IMR-90 (cell line): ENCODE data around the gene RC3H1. TPM values are rescaled to one million over a fixed set of nuclear protein-coding genes. Genes with fewer than 3 reads are reported as not detected.

ENCODE experiments used
- ATAC-seq: fragments of 200-7000 bp; cut with Tn5 transposase; 2 replicates; pipeline ENCODE4 v1.9.1; 2020; ENCODE audit warnings: low read depth, mild to moderate bottlenecking, moderate library complexity
- BruUV-seq: library from RNA; stranded (reverse); fragments of 400-500 nt; replicated peaks from 2 replicates; lab custom pipeline; 2021; lab: Mats Ljungman, UMichigan
- CTCF ChIA-PET: fragments of 300-600 bp; formaldehyde crosslinking; extraction: SDS; loops from one replicate; lab custom pipeline; 2021; ENCODE audit warnings: antibody characterized with exemption; lab: Yijun Ruan, JAX
- POLR2A ChIA-PET: fragments of 300-600 bp; sonication (Branson Sonifier 250); formaldehyde crosslinking; loops from one replicate; lab custom pipeline; 2022; ENCODE audit warnings: antibody characterized with exemption; ENCODE audit not compliant: unreplicated experiment; lab: Charles Lee
- DNase-seq: peaks from one replicate; pipeline ENCODE4 v3.0.0; 2013
- H2AFZ ChIP-seq: replicated peaks from 2 replicates; pipeline ENCODE3; 2013; ENCODE audit warnings: low read length, mild to moderate bottlenecking; ENCODE audit not compliant: poor library complexity
- H2AK5ac ChIP-seq: 2 replicates; pipeline ENCODE4 v1.6.1; 2013; ENCODE audit warnings: low read depth, low read length, inconsistent platforms
- H2AK9ac ChIP-seq: replicated peaks from 2 replicates; pipeline ENCODE3; 2013; ENCODE audit warnings: mild to moderate bottlenecking, low read depth, low read length, moderate library complexity; ENCODE audit not compliant: poor library complexity
- H2BK120ac ChIP-seq: 2 replicates; pipeline ENCODE4 v1.6.1; 2013; ENCODE audit warnings: low read depth, low read length, inconsistent platforms
- H2BK15ac ChIP-seq: 3 replicates; pipeline ENCODE4 v1.6.1; 2013; ENCODE audit warnings: low read depth, low read length, inconsistent platforms
- H2BK20ac ChIP-seq: 2 replicates; pipeline ENCODE4 v1.6.1; 2013; ENCODE audit warnings: low read depth, mild to moderate bottlenecking, inconsistent platforms, low read length, moderate library complexity
- H2BK5ac ChIP-seq: 2 replicates; pipeline ENCODE4 v1.6.1; 2013; ENCODE audit warnings: mild to moderate bottlenecking, low read depth, low read length, inconsistent platforms; ENCODE audit not compliant: poor library complexity, severe bottlenecking
- H3K14ac ChIP-seq: replicated peaks from 2 replicates; pipeline ENCODE4 v1.6.1; 2013; ENCODE audit warnings: low read depth, low read length, inconsistent platforms
- H3K18ac ChIP-seq: 2 replicates; pipeline ENCODE4 v1.6.1; 2013; ENCODE audit warnings: low read depth, low read length, control low read depth
- H3K23ac ChIP-seq: 2 replicates; pipeline ENCODE4 v1.6.1; 2013; ENCODE audit warnings: low read depth, low read length, inconsistent platforms
- H3K27ac ChIP-seq: 2 replicates; pipeline ENCODE4 v1.5.1; 2013; ENCODE audit warnings: mild to moderate bottlenecking, control low read depth, low read length; ENCODE audit not compliant: insufficient read depth
- H3K27me3 ChIP-seq: 2 replicates; pipeline ENCODE4 v1.6.1; 2013; ENCODE audit warnings: low read length; ENCODE audit not compliant: control insufficient read depth, insufficient read depth
- H3K36me3 ChIP-seq: 2 replicates; pipeline ENCODE4 v1.6.1; 2013; ENCODE audit warnings: low read length, mixed read lengths; ENCODE audit not compliant: control insufficient read depth, insufficient read depth
- H3K4ac ChIP-seq: 2 replicates; pipeline ENCODE4 v1.6.1; 2013; ENCODE audit warnings: low read depth, low read length, inconsistent platforms
- H3K4me1 ChIP-seq: 2 replicates; pipeline ENCODE4 v1.6.1; 2013; ENCODE audit warnings: low read length, mixed read lengths; ENCODE audit not compliant: control insufficient read depth, insufficient read depth
- H3K4me2 ChIP-seq: 2 replicates; pipeline ENCODE4 v1.6.1; 2013; ENCODE audit warnings: low read depth, mild to moderate bottlenecking, control low read depth, low read length, moderate library complexity
- H3K4me3 ChIP-seq: 2 replicates; pipeline ENCODE4 v1.5.1; 2013; ENCODE audit warnings: low read depth, mild to moderate bottlenecking, control low read depth, low read length, moderate library complexity; ENCODE audit not compliant: insufficient read depth
- H3K56ac ChIP-seq: 2 replicates; pipeline ENCODE4 v1.6.1; 2013; ENCODE audit warnings: low read length, inconsistent platforms; ENCODE audit not compliant: insufficient read depth; ENCODE audit errors: extremely low read depth
- H3K79me1 ChIP-seq, 2 experiments: 2 replicates each; pipeline ENCODE4 v1.6.1; 2013; ENCODE audit warnings: low read length in 2 of 2, inconsistent platforms in 1 of 2, low read depth in 1 of 2
- H3K9ac ChIP-seq: 2 replicates; pipeline ENCODE4 v1.6.1; 2013; ENCODE audit warnings: low read depth, low read length, control low read depth
- H3K9me1 ChIP-seq: 2 replicates; pipeline ENCODE4 v1.6.1; 2013; ENCODE audit warnings: low read length, inconsistent platforms; ENCODE audit not compliant: insufficient read depth
- H3K9me3 ChIP-seq: 2 replicates; pipeline ENCODE4 v1.6.1; 2013; ENCODE audit warnings: low read length; ENCODE audit not compliant: control insufficient read depth, insufficient read depth
- H4K20me1 ChIP-seq: 2 replicates; pipeline ENCODE4 v1.6.1; 2013; ENCODE audit warnings: low read length, inconsistent platforms; ENCODE audit not compliant: insufficient read depth
- H4K5ac ChIP-seq: 2 replicates; pipeline ENCODE4 v1.6.1; 2013; ENCODE audit warnings: mild to moderate bottlenecking, low read depth, low read length, control low read depth
- H4K8ac ChIP-seq, 2 experiments: 2 replicates each; pipeline ENCODE4 v1.6.1; 2013; ENCODE audit warnings: low read depth in 2 of 2, low read length in 2 of 2, control low read depth in 1 of 2, inconsistent platforms in 1 of 2
- H4K91ac ChIP-seq: 2 replicates; pipeline ENCODE4 v1.6.1; 2013; ENCODE audit warnings: low read depth, low read length, inconsistent platforms; ENCODE audit not compliant: insufficient read depth
- BHLHE40 ChIP-seq: fragments of 150-350 bp; IDR thresholded peaks from 2 replicates; pipeline ENCODE4 v1.6.1; 2016; ENCODE audit warnings: mild to moderate bottlenecking, low read depth, low read length
- CEBPB ChIP-seq: IDR thresholded peaks from 2 replicates; pipeline ENCODE4 v1.6.1; 2012; ENCODE audit warnings: low read depth, low read length, improper control_type of control experiment
- CHD1 ChIP-seq: IDR thresholded peaks from 2 replicates; pipeline ENCODE4 v1.6.1; 2012; ENCODE audit warnings: low read depth, low read length, improper control_type of control experiment
- CTCF ChIP-seq: conservative IDR thresholded peaks from 2 replicates; pipeline ENCODE4 v1.5.1; 2012; ENCODE audit warnings: mild to moderate bottlenecking, low read depth, low read length, improper control_type of control experiment
- ELK1 ChIP-seq: fragments of 150-350 bp; IDR thresholded peaks from 2 replicates; pipeline ENCODE4 v1.6.1; 2016; ENCODE audit warnings: low read depth, mild to moderate bottlenecking, low read length, moderate library complexity, borderline replicate concordance
- FOS ChIP-seq: fragments of 150-350 bp; IDR thresholded peaks from 2 replicates; pipeline ENCODE4 v1.6.1; 2016; ENCODE audit warnings: low read depth, low read length
- MAFK ChIP-seq: IDR thresholded peaks from 2 replicates; pipeline ENCODE4 v1.6.1; 2012; ENCODE audit warnings: low read depth, low read length, improper control_type of control experiment
- MAZ ChIP-seq: IDR thresholded peaks from 2 replicates; pipeline ENCODE4 v1.6.1; 2012; ENCODE audit warnings: low read depth, mild to moderate bottlenecking, low read length, improper control_type of control experiment, moderate library complexity, borderline replicate concordance
- MXI1 ChIP-seq: IDR thresholded peaks from 2 replicates; pipeline ENCODE4 v1.6.1; 2012; ENCODE audit warnings: low read depth, mild to moderate bottlenecking, low read length, moderate library complexity, borderline replicate concordance
- NFE2L2 ChIP-seq: fragments of 150-350 bp; IDR thresholded peaks from 2 replicates; pipeline ENCODE4 v1.6.1; 2016; ENCODE audit warnings: low read depth, mild to moderate bottlenecking, low read length
- POLR2A ChIP-seq: IDR thresholded peaks from 2 replicates; pipeline ENCODE4 v1.6.1; 2012; ENCODE audit warnings: mild to moderate bottlenecking, low read depth, low read length
- RCOR1 ChIP-seq: IDR thresholded peaks from 2 replicates; pipeline ENCODE4 v1.6.1; 2012; ENCODE audit warnings: mild to moderate bottlenecking, low read length, improper control_type of control experiment; ENCODE audit not compliant: insufficient replicate concordance
- RFX5 ChIP-seq: IDR thresholded peaks from 2 replicates; pipeline ENCODE4 v1.8.0; 2012; ENCODE audit warnings: low read depth, mild to moderate bottlenecking, low read length, moderate library complexity
- SMC3 ChIP-seq: fragments of 150-350 bp; IDR thresholded peaks from 2 replicates; pipeline ENCODE4 v1.6.1; 2016; ENCODE audit warnings: low read depth, mild to moderate bottlenecking, antibody characterized with exemption, low read length, moderate library complexity
- USF2 ChIP-seq: fragments of 150-350 bp; IDR thresholded peaks from 2 replicates; pipeline ENCODE4 v1.6.1; 2017; ENCODE audit warnings: mild to moderate bottlenecking, antibody characterized with exemption, low read length, low read depth
- WGBS, 2 experiments: methylation state at CpG; one replicate each; pipeline versions ENCODE4 v1.1.5 to v1.1.7; 2013; ENCODE audit warnings: missing lambda C conversion rate in 2 of 2; ENCODE audit not compliant: insufficient read length in 1 of 2; ENCODE audit errors: extremely low coverage in 2 of 2; 5-methylcytosine and 5-hydroxymethylcytosine counted together
- dilution Hi-C: fragments of 300-500 bp; cut with HindIII; formaldehyde crosslinking; loops from one replicate; pipeline ENCODE4 v1.14.3; 2018; ENCODE audit warnings: low sequenced_read_pairs; ENCODE audit not compliant: unreplicated experiment
- in situ Hi-C: fragments of 300-500 bp; cut with MboI; formaldehyde crosslinking; loops from 3 replicates; pipeline ENCODE4 v1.14.3; 2019; ENCODE audit warnings: low sequenced_read_pairs, inconsistent platforms, mixed read lengths
- intact Hi-C: fragments of 100-400 bp; cut with micrococcal nuclease; formaldehyde crosslinking; loops from 2 replicates; pipeline ENCODE4 v1.10.0; 2022
- polyA plus RNA-seq, 3 experiments: library from polyadenylated mRNA; depleted of rRNA; stranded (reverse); fragments of >200 nt; gene quantifications; 2 replicates each; pipeline ENCODE4 v1.2.3, GENCODE V29; 2012; ENCODE audit warnings: low replicate concordance in 1 of 3
- total RNA-seq: library from RNA; depleted of rRNA; stranded (reverse); fragments of >200 nt; gene quantifications from 2 replicates; pipeline ENCODE4 v1.2.3, GENCODE V29; 2012

Gene RC3H1
- total and polyA plus RNA-seq, 2 of the 4 experiments (the other 2 are of a cell fraction) = 5.1 to 39.3 TPM

GRCh38 chr1:173886746-173887611 is 135.2 kb downstream of the RC3H1 start:
- Histone ChIP-seq H2BK15ac (no peak overlapping the region), H2BK20ac (no peak overlapping the region), H3K56ac (no peak overlapping the region), H3K9ac (no peak overlapping the region), H3K23ac (no peak overlapping the region), H3K36me3 (peaks cover 13% of the 10 kb centered on the region), H4K8ac (no peak overlapping the region), H4K91ac (no peak overlapping the region), H2AK9ac (no peak overlapping the region), H3K79me1 (peaks cover 0 to 3% of the 10 kb centered on the region in 2 experiments; a peak in 1 of 4 replicates), H2BK120ac (no peak overlapping the region), H3K4me2 (no peak overlapping the region), H3K27ac (no peak overlapping the region), H3K9me3 (no peaks in the 10 kb centered on the region), H2AK5ac (no peak overlapping the region), H4K5ac (no peak overlapping the region), H3K4ac (no peak overlapping the region), H2AFZ (no peak overlapping the region), H3K18ac (no peak overlapping the region), H4K20me1 (no peaks in the 10 kb centered on the region), H3K4me3 (no peak overlapping the region), H3K9me1 (no peaks in the 10 kb centered on the region; the same call in 1 of the 2 replicates), H3K27me3 (no peaks in the 10 kb centered on the region), H2BK5ac (no peak overlapping the region), H3K14ac (no peak overlapping the region), H3K4me1 (no peaks in the 10 kb centered on the region)
- ChIA-PET CTCF (no interaction called here), POLR2A (no interaction called here)
- BruUV-seq = no TSS peak
- intact Hi-C loops = no loop called here
- DNase-seq = no peak
- dilution Hi-C loops = no loop called here
- in situ Hi-C loops = no loop called here
- WGBS, 2 experiments = no CpG with 5 or more reads among the region's 4 CpGs
- ATAC-seq = no peak
- TF ChIP-seq POLR2A (no peak), CEBPB (no peak), CHD1 (no peak), CTCF (no peak), NFE2L2 (no peak), USF2 (no peak), RFX5 (no peak), ELK1 (no peak), MXI1 (no peak), BHLHE40 (no peak), MAZ (no peak), SMC3 (no peak), RCOR1 (no peak), FOS (no peak), MAFK (no peak)
